ENCODE results near the gene REC114. TPM values are rescaled to one million over a fixed set of nuclear protein-coding genes. Genes with fewer than 3 reads are reported as not detected.

The REC114 gene
- total and polyA plus RNA-seq, 2 experiments from 2014 or later, result not detected

DNA sequence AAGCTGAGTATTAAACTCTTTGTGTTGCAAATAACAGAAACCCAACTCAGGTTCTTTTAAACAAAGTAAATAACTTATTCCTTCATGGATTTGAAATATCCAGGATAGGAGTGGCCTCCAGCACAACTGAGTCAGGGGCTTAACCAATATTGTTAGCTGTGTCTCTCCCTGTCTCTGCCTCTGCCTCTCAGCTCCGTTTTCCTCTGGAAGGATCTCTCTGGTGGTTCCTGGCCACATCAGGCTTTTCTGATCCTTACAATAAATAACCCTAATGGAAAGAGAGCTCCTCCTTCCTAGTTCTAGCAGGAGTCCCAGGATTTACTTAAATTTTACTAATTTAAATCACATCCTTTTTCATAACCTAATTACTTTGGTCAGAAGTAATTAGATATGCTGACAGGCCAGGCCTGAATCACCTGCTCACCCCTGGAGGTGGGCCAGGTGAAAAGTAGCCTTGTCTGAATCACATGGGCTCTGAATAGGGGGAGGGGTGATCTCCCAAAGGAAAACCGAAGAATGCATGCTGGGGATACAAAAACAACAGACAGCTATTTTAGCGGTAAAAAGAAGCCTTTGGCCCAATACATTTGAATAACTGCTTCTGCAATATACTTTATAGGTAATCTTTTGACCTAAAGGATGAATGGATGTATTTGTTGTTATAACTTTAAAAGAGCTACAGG is 75.4 kb downstream of the REC114 start:
- Mint-ChIP-seq H3K4me1 (peaks cover 26% of the 10 kb centered on the region), H3K9me3 (no peaks in the 10 kb centered on the region; the same call in 2 of the 3 replicates), H3K27me3 (ENCODE audit: insufficient read depth, low read depth, poor library complexity) (no peaks in the 10 kb centered on the region), H3K36me3 (ENCODE audit: low read depth) (peaks cover 5% of the 10 kb centered on the region; the same call in 1 of the 3 replicates), H3K27ac (no peak overlapping the region), H3K4me3 (no peak overlapping the region)
- no peaks in the 10 kb centered on the region for H3F3A ChIP-seq (replicated peaks; ENCODE audit: low read depth)
- DNase-seq (ENCODE audit: low spot score) (peak; percentile 81), ATAC-seq (peak; percentile 98)
- H3K4me1 ChIP-seq (ENCODE audit: insufficient read depth), result peaks cover 32% of the 10 kb centered on the region
- H3K27me3 ChIP-seq (ENCODE audit: insufficient read depth), result no peaks in the 10 kb centered on the region
- no peak overlapping the region; the same call in 1 of the 2 replicates for H3K4me2 ChIP-seq
- H3K9me2 ChIP-seq (ENCODE audit: insufficient read depth), result no peaks in the 10 kb centered on the region
- H2AFZ ChIP-seq, result no peak overlapping the region
- H3K4me3 ChIP-seq, result no peak overlapping the region
- no peak overlapping the region for H3K27ac ChIP-seq (ENCODE audit: low read depth)
- no peaks in the 10 kb centered on the region for H4K20me1 ChIP-seq (replicated peaks; ENCODE audit: insufficient read depth)
- no peaks in the 10 kb centered on the region for H3K79me2 ChIP-seq (replicated peaks; ENCODE audit: insufficient read depth)
- H3K36me3 ChIP-seq (ENCODE audit: insufficient read depth), result no peaks in the 10 kb centered on the region
- TF ChIP-seq POLR2AphosphoS5 (IDR thresholded peaks at IDR 0.05; ENCODE audit: low read depth), result no peak
- no peak for TF ChIP-seq CTCF (conservative IDR thresholded peaks at IDR 0.05; ENCODE audit: low read depth in 2 of 2)
- TF ChIP-seq EZH2phosphoT487 (IDR thresholded peaks at IDR 0.05; ENCODE audit: unreplicated experiment), result no peak
- TF ChIP-seq ETS1 (IDR thresholded peaks at IDR 0.05), result no peak
- TF ChIP-seq ZNF331 (CRISPR knock-in tag; IDR thresholded peaks at IDR 0.05; ENCODE audit: low read depth), result no peak
- TF ChIP-seq, protein P1, sequence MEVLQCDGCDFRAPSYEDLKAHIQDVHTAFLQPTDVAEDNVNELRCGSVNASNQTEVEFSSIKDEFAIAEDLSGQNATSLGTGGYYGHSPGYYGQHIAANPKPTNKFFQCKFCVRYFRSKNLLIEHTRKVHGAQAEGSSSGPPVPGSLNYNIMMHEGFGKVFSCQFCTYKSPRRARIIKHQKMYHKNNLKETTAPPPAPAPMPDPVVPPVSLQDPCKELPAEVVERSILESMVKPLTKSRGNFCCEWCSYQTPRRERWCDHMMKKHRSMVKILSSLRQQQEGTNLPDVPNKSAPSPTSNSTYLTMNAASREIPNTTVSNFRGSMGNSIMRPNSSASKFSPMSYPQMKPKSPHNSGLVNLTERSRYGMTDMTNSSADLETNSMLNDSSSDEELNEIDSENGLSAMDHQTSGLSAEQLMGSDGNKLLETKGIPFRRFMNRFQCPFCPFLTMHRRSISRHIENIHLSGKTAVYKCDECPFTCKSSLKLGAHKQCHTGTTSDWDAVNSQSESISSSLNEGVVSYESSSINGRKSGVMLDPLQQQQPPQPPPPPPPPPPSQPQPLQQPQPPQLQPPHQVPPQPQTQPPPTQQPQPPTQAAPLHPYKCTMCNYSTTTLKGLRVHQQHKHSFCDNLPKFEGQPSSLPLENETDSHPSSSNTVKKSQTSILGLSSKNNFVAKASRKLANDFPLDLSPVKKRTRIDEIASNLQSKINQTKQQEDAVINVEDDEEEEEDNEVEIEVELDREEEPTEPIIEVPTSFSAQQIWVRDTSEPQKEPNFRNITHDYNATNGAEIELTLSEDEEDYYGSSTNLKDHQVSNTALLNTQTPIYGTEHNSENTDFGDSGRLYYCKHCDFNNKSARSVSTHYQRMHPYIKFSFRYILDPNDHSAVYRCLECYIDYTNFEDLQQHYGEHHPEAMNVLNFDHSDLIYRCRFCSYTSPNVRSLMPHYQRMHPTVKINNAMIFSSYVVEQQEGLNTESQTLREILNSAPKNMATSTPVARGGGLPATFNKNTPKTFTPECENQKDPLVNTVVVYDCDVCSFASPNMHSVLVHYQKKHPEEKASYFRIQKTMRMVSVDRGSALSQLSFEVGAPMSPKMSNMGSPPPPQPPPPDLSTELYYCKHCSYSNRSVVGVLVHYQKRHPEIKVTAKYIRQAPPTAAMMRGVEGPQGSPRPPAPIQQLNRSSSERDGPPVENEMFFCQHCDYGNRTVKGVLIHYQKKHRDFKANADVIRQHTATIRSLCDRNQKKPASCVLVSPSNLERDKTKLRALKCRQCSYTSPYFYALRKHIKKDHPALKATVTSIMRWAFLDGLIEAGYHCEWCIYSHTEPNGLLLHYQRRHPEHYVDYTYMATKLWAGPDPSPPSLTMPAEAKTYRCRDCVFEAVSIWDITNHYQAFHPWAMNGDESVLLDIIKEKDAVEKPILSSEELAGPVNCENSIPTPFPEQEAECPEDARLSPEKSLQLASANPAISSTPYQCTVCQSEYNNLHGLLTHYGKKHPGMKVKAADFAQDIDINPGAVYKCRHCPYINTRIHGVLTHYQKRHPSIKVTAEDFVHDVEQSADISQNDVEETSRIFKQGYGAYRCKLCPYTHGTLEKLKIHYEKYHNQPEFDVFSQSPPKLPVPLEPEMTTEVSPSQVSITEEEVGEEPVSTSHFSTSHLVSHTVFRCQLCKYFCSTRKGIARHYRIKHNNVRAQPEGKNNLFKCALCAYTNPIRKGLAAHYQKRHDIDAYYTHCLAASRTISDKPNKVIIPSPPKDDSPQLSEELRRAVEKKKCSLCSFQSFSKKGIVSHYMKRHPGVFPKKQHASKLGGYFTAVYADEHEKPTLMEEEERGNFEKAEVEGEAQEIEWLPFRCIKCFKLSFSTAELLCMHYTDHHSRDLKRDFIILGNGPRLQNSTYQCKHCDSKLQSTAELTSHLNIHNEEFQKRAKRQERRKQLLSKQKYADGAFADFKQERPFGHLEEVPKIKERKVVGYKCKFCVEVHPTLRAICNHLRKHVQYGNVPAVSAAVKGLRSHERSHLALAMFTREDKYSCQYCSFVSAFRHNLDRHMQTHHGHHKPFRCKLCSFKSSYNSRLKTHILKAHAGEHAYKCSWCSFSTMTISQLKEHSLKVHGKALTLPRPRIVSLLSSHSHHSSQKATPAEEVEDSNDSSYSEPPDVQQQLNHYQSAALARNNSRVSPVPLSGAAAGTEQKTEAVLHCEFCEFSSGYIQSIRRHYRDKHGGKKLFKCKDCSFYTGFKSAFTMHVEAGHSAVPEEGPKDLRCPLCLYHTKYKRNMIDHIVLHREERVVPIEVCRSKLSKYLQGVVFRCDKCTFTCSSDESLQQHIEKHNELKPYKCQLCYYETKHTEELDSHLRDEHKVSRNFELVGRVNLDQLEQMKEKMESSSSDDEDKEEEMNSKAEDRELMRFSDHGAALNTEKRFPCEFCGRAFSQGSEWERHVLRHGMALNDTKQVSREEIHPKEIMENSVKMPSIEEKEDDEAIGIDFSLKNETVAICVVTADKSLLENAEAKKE (CRISPR knock-in tag; IDR thresholded peaks at IDR 0.05), result no peak
- no peak for TF ChIP-seq ZNF114 (CRISPR knock-in tag; IDR thresholded peaks at IDR 0.05)
- TF ChIP-seq, protein P2, sequence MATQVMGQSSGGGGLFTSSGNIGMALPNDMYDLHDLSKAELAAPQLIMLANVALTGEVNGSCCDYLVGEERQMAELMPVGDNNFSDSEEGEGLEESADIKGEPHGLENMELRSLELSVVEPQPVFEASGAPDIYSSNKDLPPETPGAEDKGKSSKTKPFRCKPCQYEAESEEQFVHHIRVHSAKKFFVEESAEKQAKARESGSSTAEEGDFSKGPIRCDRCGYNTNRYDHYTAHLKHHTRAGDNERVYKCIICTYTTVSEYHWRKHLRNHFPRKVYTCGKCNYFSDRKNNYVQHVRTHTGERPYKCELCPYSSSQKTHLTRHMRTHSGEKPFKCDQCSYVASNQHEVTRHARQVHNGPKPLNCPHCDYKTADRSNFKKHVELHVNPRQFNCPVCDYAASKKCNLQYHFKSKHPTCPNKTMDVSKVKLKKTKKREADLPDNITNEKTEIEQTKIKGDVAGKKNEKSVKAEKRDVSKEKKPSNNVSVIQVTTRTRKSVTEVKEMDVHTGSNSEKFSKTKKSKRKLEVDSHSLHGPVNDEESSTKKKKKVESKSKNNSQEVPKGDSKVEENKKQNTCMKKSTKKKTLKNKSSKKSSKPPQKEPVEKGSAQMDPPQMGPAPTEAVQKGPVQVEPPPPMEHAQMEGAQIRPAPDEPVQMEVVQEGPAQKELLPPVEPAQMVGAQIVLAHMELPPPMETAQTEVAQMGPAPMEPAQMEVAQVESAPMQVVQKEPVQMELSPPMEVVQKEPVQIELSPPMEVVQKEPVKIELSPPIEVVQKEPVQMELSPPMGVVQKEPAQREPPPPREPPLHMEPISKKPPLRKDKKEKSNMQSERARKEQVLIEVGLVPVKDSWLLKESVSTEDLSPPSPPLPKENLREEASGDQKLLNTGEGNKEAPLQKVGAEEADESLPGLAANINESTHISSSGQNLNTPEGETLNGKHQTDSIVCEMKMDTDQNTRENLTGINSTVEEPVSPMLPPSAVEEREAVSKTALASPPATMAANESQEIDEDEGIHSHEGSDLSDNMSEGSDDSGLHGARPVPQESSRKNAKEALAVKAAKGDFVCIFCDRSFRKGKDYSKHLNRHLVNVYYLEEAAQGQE (IDR thresholded peaks at IDR 0.05; ENCODE audit: unreplicated experiment), result no peak
- TF ChIP-seq EZH2 (IDR thresholded peaks at IDR 0.05; ENCODE audit: low read depth, unreplicated experiment), result no peak
- no peak for TF ChIP-seq JUNB (IDR thresholded peaks at IDR 0.05; ENCODE audit: unreplicated experiment)
- no peak for TF ChIP-seq CREB1 (CRISPR knock-in tag; IDR thresholded peaks at IDR 0.05; ENCODE audit: low read depth)
- no peak for TF ChIP-seq STAT1 (IDR thresholded peaks at IDR 0.05; ENCODE audit: unreplicated experiment)
- no peak for TF ChIP-seq NANOG (IDR thresholded peaks at IDR 0.05; ENCODE audit: borderline replicate concordance)
